Right lobe of liver (tissue), 4 donors: ENCODE results near the gene SLC2A3.
"Not testable (repeated sequence)": the region's sequence is repeated elsewhere in the genome, so short reads cannot be mapped to it uniquely, and the experiment has no call there.

Source experiments
- CTCF ChIP-seq, 4 donors: fragments of 200-600 bp in 3 of 4; fragments of 450-650 bp in 1 of 4; IDR thresholded peaks; one replicate each; pipeline versions ENCODE4 v1.5.1 to v1.8.0; 2016 to 2022; ENCODE audit warnings: antibody characterized with exemption in 4 of 4, mild to moderate bottlenecking in 2 of 4
- POLR2A ChIP-seq: fragments of 450-650 bp; IDR thresholded peaks from one replicate; pipeline ENCODE4 v1.6.1; 2017; ENCODE audit warnings: antibody characterized with exemption, mild to moderate bottlenecking
- donor health status: DM: no; HTN: no; CAD: no.
- donor health status: DM: no; HTN: no; CAD: no.
- donor health status: DM: no; HTN: yes; CAD: no.

DNA sequence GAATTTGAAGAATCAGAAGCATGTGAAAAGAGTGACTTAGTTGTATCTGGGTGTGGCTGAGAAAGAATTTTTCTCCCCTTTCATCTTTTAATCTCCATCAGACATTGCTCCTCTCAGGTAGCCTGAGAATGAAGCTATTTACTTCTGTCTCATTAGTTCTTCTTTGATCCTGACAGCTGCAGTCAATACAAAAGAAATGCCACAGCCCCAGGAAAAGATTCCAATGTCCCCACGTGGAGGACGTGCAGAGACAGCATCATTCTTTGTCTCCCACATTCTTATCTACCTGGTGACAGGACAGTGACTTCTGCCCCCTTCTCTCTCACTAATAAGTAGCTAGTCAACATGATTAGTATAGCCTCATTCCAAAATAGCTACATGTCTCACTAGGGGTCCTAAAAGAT lies 46.3 kb upstream of the SLC2A3 start:
- not testable (repeated sequence) for TF ChIP-seq POLR2A; CTCF (IDR thresholded peaks at IDR 0.05)
